GM12872 (cell line): ENCODE measurements around the gene TCP1.
A peak's percentile ranks its signal among the peaks of the same experiment; 100 is the strongest.

Experiments used
- CTCF ChIP-seq: IDR thresholded peaks from 3 replicates; pipeline ENCODE4 v1.5.1; 2011; ENCODE audit warnings: low read depth, mild to moderate bottlenecking, low read length, moderate library complexity; ENCODE audit not compliant: insufficient read depth

Gene TCP1

GRCh38 chr6:159761873-159762680, 27.3 kb downstream of the TCP1 start, which contains the start of gene ACAT2:
Gene ACAT2 (plus strand): TSS chr6:159762045. CDS start chr6:159762088, 43 bp downstream.
- no peak for TF ChIP-seq CTCF

- no peak for TF ChIP-seq CTCF
These were observed 28.1 kb downstream of the TCP1 start for GRCh38 chr6:159761129-159761872.

GRCh38 chr6:159760602-159761057, 28.8 kb downstream of the TCP1 start:
- no peak for TF ChIP-seq CTCF

GRCh38 chr6:159759645-159760044, 29.8 kb downstream of the TCP1 start:
- no peak for TF ChIP-seq CTCF

GRCh38 chr6:159758031-159759001, 31.1 kb downstream of the TCP1 start:
- peak; percentile 26; the same call in 1 of the 3 replicates for TF ChIP-seq CTCF

GRCh38 chr6:159756508-159756907, 32.9 kb downstream of the TCP1 start:
- no peak for TF ChIP-seq CTCF
